IPS-15b (cell line): ENCODE data around the gene TMCC2.

Experiments used
- H3K27me3 ChIP-seq: one replicate; pipeline ENCODE4 v1.6.1; 2013; ENCODE audit warnings: low read length; ENCODE audit not compliant: control insufficient read depth, insufficient read depth
- H3K36me3 ChIP-seq: one replicate; pipeline ENCODE4 v1.6.1; 2013; ENCODE audit warnings: low read length; ENCODE audit not compliant: control insufficient read depth, insufficient read depth
- H3K4me1 ChIP-seq: one replicate; pipeline ENCODE4 v1.6.1; 2013; ENCODE audit warnings: mild to moderate bottlenecking, low read length; ENCODE audit not compliant: control insufficient read depth, insufficient read depth
- H3K4me3 ChIP-seq: one replicate; pipeline ENCODE4 v1.5.1; 2013; ENCODE audit warnings: low read depth, low read length
- H3K9ac ChIP-seq: one replicate; pipeline ENCODE4 v1.6.1; 2013; ENCODE audit warnings: low read depth, mild to moderate bottlenecking, low read length
- H3K9me3 ChIP-seq: one replicate; pipeline ENCODE4 v1.6.1; 2013; ENCODE audit warnings: mild to moderate bottlenecking, low read length; ENCODE audit not compliant: control insufficient read depth, insufficient read depth

Gene TMCC2

GRCh38 chr1:205268846-205269680 lies 41.3 kb downstream of the TMCC2 start:
- H3K4me3 ChIP-seq, result no peak overlapping the region
- peaks cover 15% of the 10 kb centered on the region for H3K36me3 ChIP-seq
- H3K9ac ChIP-seq, result no peak overlapping the region
- no peaks in the 10 kb centered on the region for H3K9me3 ChIP-seq
- H3K4me1 ChIP-seq, result peaks cover 16% of the 10 kb centered on the region
- H3K27me3 ChIP-seq, result no peaks in the 10 kb centered on the region

GRCh38 chr1:205269711-205270110 lies 42.0 kb downstream of the TMCC2 start:
- H3K4me1 ChIP-seq, result peaks cover 17% of the 10 kb centered on the region
- H3K27me3 ChIP-seq, result no peaks in the 10 kb centered on the region

GRCh38 chr1:205270271-205270670 lies 42.5 kb downstream of the TMCC2 start:
- H3K4me1 ChIP-seq, result peaks cover 17% of the 10 kb centered on the region
- H3K36me3 ChIP-seq, result peaks cover 15% of the 10 kb centered on the region
- no peak overlapping the region for H3K9ac ChIP-seq
- no peaks in the 10 kb centered on the region for H3K9me3 ChIP-seq
- no peaks in the 10 kb centered on the region for H3K27me3 ChIP-seq
- H3K4me3 ChIP-seq, result no peak overlapping the region

More at GRCh38 chr1:205269711-205270110, 42.0 kb downstream of the TMCC2 start:
- no peak overlapping the region for H3K9ac ChIP-seq
- H3K4me3 ChIP-seq, result no peak overlapping the region
- H3K9me3 ChIP-seq, result no peaks in the 10 kb centered on the region
- H3K36me3 ChIP-seq, result peaks cover 15% of the 10 kb centered on the region

- H3K4me3 ChIP-seq, result no peak overlapping the region
- H3K9ac ChIP-seq, result no peak overlapping the region
- peaks cover 15% of the 10 kb centered on the region for H3K36me3 ChIP-seq
- H3K9me3 ChIP-seq, result no peaks in the 10 kb centered on the region
- H3K4me1 ChIP-seq, result peaks cover 17% of the 10 kb centered on the region
- H3K27me3 ChIP-seq, result no peaks in the 10 kb centered on the region
Measured at GRCh38 chr1:205270764-205271163, 43.0 kb downstream of the TMCC2 start.

- peaks cover 17% of the 10 kb centered on the region for H3K4me1 ChIP-seq
- H3K9me3 ChIP-seq, result no peaks in the 10 kb centered on the region
- no peak overlapping the region for H3K4me3 ChIP-seq
- H3K9ac ChIP-seq, result no peak overlapping the region
- H3K36me3 ChIP-seq, result peaks cover 15% of the 10 kb centered on the region
- no peaks in the 10 kb centered on the region for H3K27me3 ChIP-seq
Measured at GRCh38 chr1:205271277-205271676, 43.5 kb downstream of the TMCC2 start.

GRCh38 chr1:205271745-205272144 lies 44.0 kb downstream of the TMCC2 start:
- no peaks in the 10 kb centered on the region for H3K27me3 ChIP-seq
- H3K9me3 ChIP-seq, result no peaks in the 10 kb centered on the region
- H3K36me3 ChIP-seq, result peaks cover 15% of the 10 kb centered on the region
- peaks cover 15% of the 10 kb centered on the region for H3K4me1 ChIP-seq
- H3K9ac ChIP-seq, result no peak overlapping the region
- no peak overlapping the region for H3K4me3 ChIP-seq

GRCh38 chr1:205272536-205272935 lies 44.8 kb downstream of the TMCC2 start:
- H3K4me1 ChIP-seq, result peaks cover 7% of the 10 kb centered on the region
- H3K9ac ChIP-seq, result no peak overlapping the region

GRCh38 chr1:205273551-205273982 lies 45.8 kb downstream of the TMCC2 start:
- H3K36me3 ChIP-seq, result peaks cover 15% of the 10 kb centered on the region
- no peak overlapping the region for H3K9ac ChIP-seq
- peak overlapping the region; percentile 14 for H3K4me3 ChIP-seq
- no peaks in the 10 kb centered on the region for H3K9me3 ChIP-seq
- H3K4me1 ChIP-seq, result peaks cover 6% of the 10 kb centered on the region
- no peaks in the 10 kb centered on the region for H3K27me3 ChIP-seq

More at GRCh38 chr1:205272536-205272935, 44.8 kb downstream of the TMCC2 start:
- peaks cover 15% of the 10 kb centered on the region for H3K36me3 ChIP-seq
- H3K9me3 ChIP-seq, result no peaks in the 10 kb centered on the region
- no peak overlapping the region for H3K4me3 ChIP-seq
- H3K27me3 ChIP-seq, result no peaks in the 10 kb centered on the region

- Histone ChIP-seq H3K9me3 (no peaks in the 10 kb centered on the region), H3K9ac (no peak overlapping the region), H3K4me3 (peak overlapping the region; percentile 14), H3K36me3 (peaks cover 13% of the 10 kb centered on the region), H3K27me3 (no peaks in the 10 kb centered on the region), H3K4me1 (peaks cover 6% of the 10 kb centered on the region)
Measured at GRCh38 chr1:205274041-205274691, 46.4 kb downstream of the TMCC2 start.

- Histone ChIP-seq H3K36me3 (peaks cover 10% of the 10 kb centered on the region), H3K9me3 (no peaks in the 10 kb centered on the region), H3K27me3 (no peaks in the 10 kb centered on the region), H3K4me1 (peaks cover 6% of the 10 kb centered on the region), H3K4me3 (no peak overlapping the region), H3K9ac (no peak overlapping the region)
Measured at GRCh38 chr1:205275133-205275532, 47.4 kb downstream of the TMCC2 start.

- no peaks in the 10 kb centered on the region for H3K27me3 ChIP-seq
- H3K4me1 ChIP-seq, result peaks cover 6% of the 10 kb centered on the region
- H3K36me3 ChIP-seq, result peaks cover 7% of the 10 kb centered on the region
- H3K9ac ChIP-seq, result peak overlapping the region; percentile 10
- H3K9me3 ChIP-seq, result no peaks in the 10 kb centered on the region
- H3K4me3 ChIP-seq, result no peak overlapping the region
Measured at GRCh38 chr1:205275916-205276688, 48.4 kb downstream of the TMCC2 start.
